WI38 (cell line): ENCODE measurements around the gene LRRTM1.

Experiments used
- H3K4me3 ChIP-seq: 2 replicates; pipeline ENCODE4 v1.5.1; 2011; ENCODE audit warnings: low read depth, mild to moderate bottlenecking, control low read depth, low read length
- CTCF ChIP-seq: IDR thresholded peaks from 2 replicates; pipeline ENCODE4 v1.5.1; 2012; ENCODE audit warnings: low read depth, mild to moderate bottlenecking, control low read depth, low read length

The LRRTM1 gene

GRCh38 chr2:80302001-80302313 lies 2.6 kb downstream of the LRRTM1 start:
- TF ChIP-seq CTCF, result no peak
- no peak overlapping the region for H3K4me3 ChIP-seq

- no peak overlapping the region for H3K4me3 ChIP-seq
- TF ChIP-seq CTCF, result no peak
These were observed 3.6 kb downstream of the LRRTM1 start for GRCh38 chr2:80300954-80301353.

- TF ChIP-seq CTCF, result no peak
- H3K4me3 ChIP-seq, result no peak overlapping the region
These were observed 4.2 kb downstream of the LRRTM1 start for GRCh38 chr2:80300346-80300745.

GRCh38 chr2:80299661-80300060 lies 4.9 kb downstream of the LRRTM1 start:
- no peak for TF ChIP-seq CTCF
- no peak overlapping the region for H3K4me3 ChIP-seq

GRCh38 chr2:80298954-80299353 lies 5.6 kb downstream of the LRRTM1 start:
- H3K4me3 ChIP-seq, result no peak overlapping the region
- no peak for TF ChIP-seq CTCF

- TF ChIP-seq CTCF, result no peak
- H3K4me3 ChIP-seq, result no peak overlapping the region
These were observed 11.5 kb downstream of the LRRTM1 start for GRCh38 chr2:80293039-80293438.

GRCh38 chr2:80292474-80292873 lies 12.1 kb downstream of the LRRTM1 start:
- no peak for TF ChIP-seq CTCF
- no peak overlapping the region for H3K4me3 ChIP-seq
